Measurements from ENCODE around the gene ULBP3.

ULBP3 gene

GRCh38 chr6:150048099-150048498 is 20.8 kb downstream of the ULBP3 start:
- no peak for TF ChIP-seq CTCF (IDR thresholded peaks at IDR 0.05)
- no peak overlapping the region for H3K4me3 ChIP-seq (ENCODE audit: low read depth in 1 of 2, low read length in 1 of 2)
- no peaks in the 10 kb centered on the region for H3K4me1 ChIP-seq (ENCODE audit: control insufficient read depth in 1 of 2, insufficient read depth in 1 of 2, low read depth in 1 of 2, low read length in 1 of 2)
- H3K36me3 ChIP-seq, result no peaks in the 10 kb centered on the region
- H3K9me3 ChIP-seq, result no peaks in the 10 kb centered on the region
- peaks cover 74% of the 10 kb centered on the region for H3K27me3 ChIP-seq
- no peak overlapping the region for H3K27ac ChIP-seq

GRCh38 chr6:150046943-150047342 is 22.0 kb downstream of the ULBP3 start:
- no peak overlapping the region for H3K4me3 ChIP-seq (ENCODE audit: low read depth in 1 of 2, low read length in 1 of 2)
- H3K4me1 ChIP-seq (ENCODE audit: control insufficient read depth in 1 of 2, insufficient read depth in 1 of 2, low read depth in 1 of 2, low read length in 1 of 2), result no peaks in the 10 kb centered on the region
- H3K27ac ChIP-seq, result no peak overlapping the region
- H3K36me3 ChIP-seq, result no peaks in the 10 kb centered on the region
- TF ChIP-seq CTCF (IDR thresholded peaks at IDR 0.05), result no peak
- peaks cover 77% of the 10 kb centered on the region for H3K27me3 ChIP-seq
- H3K9me3 ChIP-seq, result no peaks in the 10 kb centered on the region

DNA sequence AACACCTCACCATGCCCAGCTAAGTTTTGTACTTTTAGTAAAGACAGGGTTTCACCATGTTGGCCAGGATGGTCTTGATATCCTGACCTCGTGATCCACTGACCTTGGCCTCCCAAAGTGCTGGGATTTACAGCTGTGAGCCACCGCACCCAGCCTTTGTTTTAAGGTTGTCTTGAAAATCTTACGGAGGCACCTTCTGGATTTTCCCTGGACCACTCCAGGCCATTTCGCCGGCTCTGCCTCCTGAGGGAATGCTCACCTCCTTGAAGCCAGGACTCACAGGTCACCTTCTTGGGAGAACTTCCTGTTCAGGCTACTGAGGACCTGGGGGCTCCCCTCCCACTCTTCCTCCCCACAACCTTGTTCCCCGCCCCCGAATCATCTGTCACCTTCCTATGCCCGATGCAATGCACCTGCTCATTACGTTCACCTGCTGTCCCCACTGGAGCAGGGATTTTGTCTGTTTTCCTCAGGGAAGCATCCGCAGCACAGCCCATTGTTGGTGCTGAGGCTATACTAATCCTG is 24.2 kb downstream of the ULBP3 start:
- no peak overlapping the region for H3K4me3 ChIP-seq (ENCODE audit: low read depth in 1 of 2, low read length in 1 of 2)
- no peaks in the 10 kb centered on the region for H3K9me3 ChIP-seq
- no peak for TF ChIP-seq CTCF (IDR thresholded peaks at IDR 0.05)
- H3K4me1 ChIP-seq (ENCODE audit: control insufficient read depth in 1 of 2, insufficient read depth in 1 of 2, low read depth in 1 of 2, low read length in 1 of 2), result no peaks in the 10 kb centered on the region
- no peak overlapping the region for H3K27ac ChIP-seq
- peaks cover 86% of the 10 kb centered on the region for H3K27me3 ChIP-seq
- H3K36me3 ChIP-seq, result no peaks in the 10 kb centered on the region

- H3K4me3 ChIP-seq (ENCODE audit: low read depth in 1 of 2, low read length in 1 of 2), result no peak overlapping the region
- no peaks in the 10 kb centered on the region for H3K36me3 ChIP-seq
- peaks cover 95% of the 10 kb centered on the region for H3K27me3 ChIP-seq
- no peaks in the 10 kb centered on the region for H3K9me3 ChIP-seq
- no peak overlapping the region for H3K27ac ChIP-seq
- no peaks in the 10 kb centered on the region for H3K4me1 ChIP-seq (ENCODE audit: control insufficient read depth in 1 of 2, insufficient read depth in 1 of 2, low read depth in 1 of 2, low read length in 1 of 2)
- TF ChIP-seq CTCF (IDR thresholded peaks at IDR 0.05), result no peak
Measured at GRCh38 chr6:150043501-150044412, 25.2 kb downstream of the ULBP3 start.

DNA sequence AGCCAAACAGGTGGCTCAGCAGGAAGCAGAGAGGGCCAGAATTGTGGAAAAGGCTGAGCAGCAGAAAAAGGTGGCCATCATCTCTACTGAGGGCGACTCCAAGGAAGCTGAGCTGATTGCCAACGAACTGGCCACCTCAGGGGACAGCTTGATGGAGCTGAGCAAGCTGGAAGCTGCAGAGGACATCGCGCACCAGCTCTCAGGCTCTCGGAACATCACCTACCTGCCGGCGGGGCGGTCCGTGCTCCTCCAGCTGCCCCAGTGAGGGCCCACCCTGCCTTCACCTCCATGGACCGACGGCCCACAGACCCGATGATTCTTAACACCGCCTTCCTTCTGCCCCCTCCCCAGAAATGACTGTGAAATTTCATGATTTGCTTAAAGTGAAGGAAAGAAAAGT is 25.8 kb downstream of the ULBP3 start:
- TF ChIP-seq CTCF (IDR thresholded peaks at IDR 0.05), result no peak
- no peak overlapping the region for H3K4me3 ChIP-seq (ENCODE audit: low read depth in 1 of 2, low read length in 1 of 2)
- no peaks in the 10 kb centered on the region for H3K4me1 ChIP-seq (ENCODE audit: control insufficient read depth in 1 of 2, insufficient read depth in 1 of 2, low read depth in 1 of 2, low read length in 1 of 2)
- peaks cover 96% of the 10 kb centered on the region for H3K27me3 ChIP-seq
- H3K27ac ChIP-seq, result no peak overlapping the region
- H3K36me3 ChIP-seq, result no peaks in the 10 kb centered on the region
- no peaks in the 10 kb centered on the region for H3K9me3 ChIP-seq

All from neutrophil (primary cell).